ENCODE measurements around the gene ITPKB.
"Not testable (repeated sequence)": the region's sequence is repeated elsewhere in the genome, so short reads cannot be mapped to it uniquely, and the experiment has no call there.

Gene ITPKB

GRCh38 chr1:226616636-226617035 is 122.4 kb downstream of the ITPKB start:
- DNase-seq: no peak

GRCh38 chr1:226615876-226616275 is 123.2 kb downstream of the ITPKB start:
- DNase-seq: no peak

GRCh38 chr1:226611980-226612379 is 127.1 kb downstream of the ITPKB start:
- DNase-seq: not testable (repeated sequence)

DNA sequence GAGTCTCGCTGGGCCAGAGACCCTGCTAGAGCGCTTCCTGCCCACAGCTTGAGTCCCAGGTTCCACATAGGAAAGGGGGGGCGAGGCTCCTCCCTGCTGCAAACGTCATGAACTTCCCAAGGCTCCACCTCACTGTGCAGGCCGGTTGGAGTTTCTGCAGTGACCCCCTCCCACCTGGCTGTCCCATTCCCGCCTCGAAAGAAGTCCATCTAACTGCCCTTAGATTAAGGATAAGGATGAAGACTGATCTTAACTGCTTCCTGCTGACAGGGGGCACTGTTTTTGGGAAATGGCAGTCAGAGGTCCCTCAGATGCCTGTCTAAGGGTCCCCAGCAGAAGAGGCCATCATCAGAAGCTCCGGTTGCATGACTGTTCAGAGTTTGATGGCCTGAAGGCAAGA is 127.8 kb downstream of the ITPKB start:
- no peak for DNase-seq

GRCh38 chr1:226610671-226611070 is 128.4 kb downstream of the ITPKB start:
- DNase-seq: no peak

DNA sequence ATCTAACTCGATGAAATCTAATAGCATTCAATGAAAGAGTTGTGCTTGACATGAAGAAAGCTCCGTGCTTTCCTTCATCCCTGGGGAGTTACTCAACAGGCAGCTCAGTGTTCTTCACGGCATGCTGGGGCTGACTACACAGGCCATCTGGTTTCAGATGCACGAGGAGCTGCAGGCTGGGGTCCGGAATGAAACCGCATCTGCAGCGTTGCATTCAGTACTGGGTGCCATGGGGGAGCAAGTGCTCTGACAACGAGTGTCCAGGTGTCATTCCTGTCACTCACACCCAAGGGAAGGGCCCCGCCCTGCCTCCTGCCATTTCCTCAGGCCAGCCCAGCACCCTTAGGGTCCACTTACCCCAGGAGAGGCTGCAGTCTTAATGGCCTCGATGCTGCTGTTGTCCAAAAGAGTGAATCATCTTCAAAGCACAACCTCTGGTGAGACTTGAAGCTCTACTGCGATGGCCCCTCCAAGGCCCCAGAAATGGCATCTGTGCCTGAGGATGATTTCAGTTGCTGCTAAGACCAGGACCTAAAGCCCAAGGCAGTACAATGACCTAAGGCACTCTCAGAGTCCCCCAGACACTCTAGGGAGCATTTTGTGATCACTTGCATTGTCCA is 129.1 kb downstream of the ITPKB start:
- DNase-seq: no peak

DNA sequence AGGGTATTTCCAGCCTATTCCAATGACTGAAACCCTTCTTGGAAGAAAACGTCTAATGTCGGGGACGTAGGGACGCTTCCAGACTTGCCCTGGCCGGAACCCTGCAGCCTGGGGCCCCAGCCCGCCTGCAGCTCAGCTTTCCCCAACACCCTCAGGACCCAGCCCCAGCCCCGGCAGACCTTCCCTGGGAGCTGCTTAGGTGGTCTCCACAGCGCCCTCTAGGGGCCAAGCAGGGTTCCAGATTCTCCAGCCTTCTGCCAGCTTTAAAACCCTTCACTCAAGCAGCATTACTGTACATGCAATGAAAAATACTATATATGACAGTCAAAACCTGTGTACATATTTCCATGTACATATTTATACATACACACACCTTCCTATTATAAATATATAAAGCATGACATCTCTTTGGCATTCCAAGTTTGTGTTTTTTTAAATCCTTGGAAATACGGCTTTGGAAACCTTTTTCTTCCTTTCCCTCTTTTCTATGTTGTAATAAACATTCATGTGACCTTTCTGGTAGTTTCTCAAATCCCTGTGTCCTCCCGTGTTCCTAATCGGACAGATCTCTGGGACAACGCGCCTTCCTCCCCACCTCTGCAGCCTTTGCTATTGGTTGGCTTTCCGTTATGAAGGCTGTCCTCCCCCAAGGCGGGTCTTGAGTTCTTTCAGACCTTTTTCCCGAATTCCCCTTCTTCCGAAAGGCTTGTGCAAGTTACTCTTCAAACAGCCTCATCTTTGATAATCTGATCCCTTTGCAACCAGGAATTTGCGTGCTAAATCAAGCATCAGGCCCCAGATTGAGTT is 130.2 kb downstream of the ITPKB start:
- no peak for DNase-seq

GRCh38 chr1:226607821-226608220 is 131.3 kb downstream of the ITPKB start:
- no peak for DNase-seq

- DNase-seq: no peak
These were observed 131.8 kb downstream of the ITPKB start for GRCh38 chr1:226607268-226607660.

GRCh38 chr1:226606311-226607267 is 132.5 kb downstream of the ITPKB start:
- DNase-seq: no peak

DNA sequence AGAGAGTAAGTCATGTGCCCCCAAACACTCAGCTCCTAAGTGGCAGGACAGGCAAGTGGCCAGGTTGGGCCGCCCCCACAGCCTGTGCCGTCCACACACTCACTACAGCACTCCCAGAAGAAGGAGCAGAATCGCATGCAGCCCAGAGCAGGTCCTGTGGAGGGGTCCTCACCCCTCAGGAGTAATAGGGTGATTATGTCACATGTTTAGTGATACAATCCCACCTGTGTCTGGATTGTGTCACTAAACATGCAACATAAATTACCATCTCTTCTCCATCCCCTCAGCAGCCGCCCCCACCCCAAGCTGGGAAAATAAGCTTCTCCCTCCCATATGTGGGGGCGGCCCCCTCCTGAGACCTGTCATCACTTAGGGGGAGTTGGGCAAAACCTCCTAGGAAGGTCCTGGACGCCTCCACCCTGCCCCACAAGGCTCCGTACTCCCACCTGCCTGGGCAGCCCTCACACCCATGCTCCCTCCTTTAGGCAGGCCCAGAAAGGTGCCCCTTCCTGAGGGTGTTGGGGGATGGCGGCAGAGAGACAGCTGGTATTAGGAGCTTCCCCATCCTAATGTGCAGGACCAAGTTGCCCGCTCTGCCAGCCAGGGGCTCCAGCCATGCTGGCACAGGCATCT is 133.6 kb downstream of the ITPKB start:
- no peak for DNase-seq

DNA sequence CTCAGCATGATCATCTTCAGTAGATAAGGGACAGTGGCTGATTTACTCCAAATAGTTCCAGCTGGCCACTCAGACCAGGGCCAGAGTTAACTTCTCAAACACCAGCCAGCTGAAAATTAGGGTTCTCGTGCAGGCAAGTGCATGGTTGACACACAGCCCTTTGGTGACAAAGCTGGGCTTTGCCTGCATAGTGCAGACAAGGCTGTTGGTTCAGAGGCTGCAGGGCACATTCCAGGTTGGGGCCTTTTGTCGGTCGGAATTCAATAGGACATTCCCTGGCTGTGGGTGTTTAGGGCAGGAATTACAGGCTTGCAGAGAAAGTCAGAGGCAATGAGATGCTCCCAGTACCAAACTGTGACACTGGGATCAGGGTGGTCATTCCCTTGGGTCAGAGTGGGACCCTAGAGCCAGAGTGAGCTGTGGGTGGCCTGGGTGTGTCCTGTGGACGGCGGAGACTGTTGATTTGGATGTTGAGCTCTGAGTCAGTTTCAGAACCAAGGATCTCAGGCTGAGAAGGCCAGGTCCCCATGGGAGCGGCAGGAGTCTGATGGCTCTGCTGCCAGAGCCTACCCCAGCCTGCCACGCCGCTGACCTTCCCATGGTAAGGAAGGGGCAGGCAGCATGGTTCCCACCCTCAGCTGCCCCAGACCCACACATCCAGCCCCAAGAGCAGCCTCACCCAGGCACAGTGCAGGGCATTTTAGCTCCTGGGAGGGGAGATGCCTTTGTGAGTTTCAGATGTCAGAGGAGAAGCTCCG is 134.3 kb downstream of the ITPKB start:
- no peak for DNase-seq

- DNase-seq: no peak
These were observed 135.1 kb downstream of the ITPKB start for GRCh38 chr1:226603858-226604559.

DNA sequence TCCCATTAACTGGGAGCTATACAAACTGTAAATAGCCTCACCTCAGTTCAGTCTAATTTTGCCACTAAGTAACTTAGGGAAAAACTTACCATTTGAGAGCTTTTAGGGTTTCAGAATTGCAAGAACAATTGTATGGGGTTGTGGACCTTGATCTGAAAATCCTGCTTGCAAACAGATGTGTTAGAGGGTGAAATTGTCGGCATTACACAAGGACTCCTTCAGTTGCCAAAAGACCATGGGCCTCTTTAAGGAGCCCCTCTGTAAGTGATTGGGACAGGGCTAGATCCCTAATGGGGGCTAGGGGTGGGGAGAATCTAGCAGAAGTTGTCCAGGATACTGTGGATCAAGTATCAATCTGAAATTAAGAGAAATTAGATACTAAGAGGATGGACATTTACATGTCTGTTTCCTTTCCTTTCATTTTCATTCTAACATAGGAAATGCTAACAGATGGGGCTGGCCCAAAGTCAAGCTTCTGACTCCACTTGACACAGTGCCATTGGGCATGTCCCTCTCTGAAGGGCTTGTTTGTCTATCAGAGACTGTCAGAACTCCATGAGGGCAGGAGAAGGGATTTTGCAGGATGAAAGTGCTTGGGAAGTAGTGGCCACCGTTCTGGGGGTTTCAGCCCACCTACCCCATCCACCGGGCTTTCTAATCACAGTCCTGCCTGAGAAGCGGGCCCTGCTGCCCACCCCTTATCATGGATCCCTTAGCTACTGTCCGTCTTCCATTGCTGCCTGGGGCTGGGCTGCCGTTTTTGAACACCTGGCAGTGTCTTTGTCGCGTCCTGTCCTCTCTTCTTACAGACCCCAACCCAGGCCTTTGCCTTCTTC is 135.8 kb downstream of the ITPKB start:
- DNase-seq: no peak

- no peak for DNase-seq
These were observed 136.7 kb downstream of the ITPKB start for GRCh38 chr1:226602186-226603021.

GRCh38 chr1:226601456-226601855 is 137.6 kb downstream of the ITPKB start:
- no peak for DNase-seq

GRCh38 chr1:226600254-226600653 is 138.8 kb downstream of the ITPKB start:
- no peak for DNase-seq

DNA sequence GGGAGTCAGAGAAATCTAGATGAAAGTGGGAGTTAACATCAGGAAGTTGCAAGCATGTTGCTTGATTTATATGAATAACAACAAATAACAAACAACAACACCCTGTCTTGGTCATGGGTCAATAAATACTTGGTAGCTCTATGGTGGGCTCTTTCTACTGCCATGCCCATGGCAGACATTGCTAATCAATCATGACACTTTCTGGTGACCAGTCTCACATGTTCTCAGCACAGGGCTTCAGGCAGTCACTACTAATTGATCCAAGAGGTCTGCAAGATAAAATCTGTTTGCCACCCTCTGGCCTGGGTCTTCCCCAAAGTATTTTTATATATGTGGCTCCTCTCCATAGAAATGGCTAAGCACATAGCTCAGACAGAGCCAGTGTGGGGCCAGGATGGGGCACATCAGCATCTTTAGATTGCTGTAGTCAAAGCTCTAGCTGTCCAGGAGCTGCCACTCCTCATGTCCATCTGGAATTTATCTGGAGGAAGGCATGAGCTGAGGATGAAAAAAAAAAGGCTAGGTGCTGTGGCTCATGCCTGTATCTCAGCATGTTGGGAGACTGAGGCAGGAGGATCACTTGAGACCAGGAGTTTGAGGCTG is 139.3 kb downstream of the ITPKB start:
- DNase-seq: no peak

DNA sequence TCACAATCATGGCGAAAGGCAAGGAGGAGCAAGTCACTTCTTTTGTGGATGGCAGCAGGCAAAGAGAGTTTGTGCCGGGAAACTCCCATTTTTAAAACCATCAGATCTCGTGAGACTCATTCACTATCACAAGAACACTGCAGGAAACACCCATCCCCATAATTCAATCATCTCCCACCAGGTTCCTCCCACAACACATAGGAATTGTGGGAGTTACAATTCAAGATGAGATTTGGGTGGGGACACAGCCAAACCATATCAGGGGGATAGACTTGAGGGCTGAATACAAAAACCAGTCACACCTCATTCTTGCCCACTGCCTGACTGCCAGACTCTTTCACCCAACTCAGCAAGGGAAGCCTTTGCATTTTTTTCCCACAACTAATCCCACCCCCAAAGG is 140.1 kb downstream of the ITPKB start:
- not testable (repeated sequence) for DNase-seq
